Astrocyte (in vitro differentiated cells and primary cell): ENCODE results near the gene RFX7. TPM values are rescaled to one million over a fixed set of nuclear protein-coding genes. Genes with fewer than 3 reads are reported as not detected.

Source experiments
- DNase-seq: peaks from one replicate; pipeline ENCODE4 v3.0.0-alpha.2; 2010; ENCODE audit warnings: low read depth
- FAIRE-seq: peaks from 2 replicates; lab custom pipeline; 2011; peaks lifted over from hg19 to GRCh38; lab: Jason Lieb, UNC
- H2AFZ ChIP-seq: 2 replicates; pipeline ENCODE4 v1.6.0; 2012; ENCODE audit warnings: low read depth, low read length, inconsistent platforms
- H3K27ac ChIP-seq: 2 replicates; pipeline ENCODE4 v1.5.1; 2011; ENCODE audit warnings: low read depth, low read length, inconsistent platforms
- H3K27me3 ChIP-seq: 2 replicates; pipeline ENCODE4 v1.6.0; 2011; ENCODE audit warnings: low read length, inconsistent platforms; ENCODE audit not compliant: insufficient read depth
- H3K36me3 ChIP-seq: 2 replicates; pipeline ENCODE4 v1.5.1; 2011; ENCODE audit warnings: low read length, inconsistent platforms; ENCODE audit not compliant: insufficient read depth
- H3K4me1 ChIP-seq: 2 replicates; pipeline ENCODE4 v1.5.1; 2011; ENCODE audit warnings: low read length, inconsistent platforms; ENCODE audit not compliant: insufficient read depth
- H3K4me2 ChIP-seq: 2 replicates; pipeline ENCODE4 v1.6.0; 2012; ENCODE audit warnings: low read length, inconsistent platforms
- H3K4me3 ChIP-seq: 2 replicates; pipeline ENCODE4 v1.5.1; 2011; ENCODE audit warnings: low read depth, mild to moderate bottlenecking, low read length, inconsistent platforms; ENCODE audit not compliant: insufficient read depth
- H3K79me2 ChIP-seq: 2 replicates; pipeline ENCODE4 v1.6.0; 2012; ENCODE audit warnings: mild to moderate bottlenecking, low read length, inconsistent platforms; ENCODE audit not compliant: insufficient read depth
- H3K9ac ChIP-seq: 2 replicates; pipeline ENCODE4 v1.6.0; 2012; ENCODE audit warnings: mild to moderate bottlenecking, low read length, inconsistent platforms
- H3K9me3 ChIP-seq: 2 replicates; pipeline ENCODE4 v1.5.1; 2012; ENCODE audit warnings: low read depth, mild to moderate bottlenecking, low read length, inconsistent platforms; ENCODE audit not compliant: insufficient read depth
- H4K20me1 ChIP-seq: 2 replicates; pipeline ENCODE4 v1.6.0; 2012; ENCODE audit warnings: low read length, inconsistent platforms; ENCODE audit not compliant: insufficient read depth
- H3K27ac Mint-ChIP-seq: one replicate; pipeline ENCODE4 v1.8.0; 2021; ENCODE audit warnings: mild to moderate bottlenecking, mixed read lengths; ENCODE audit not compliant: unreplicated experiment
- H3K27me3 Mint-ChIP-seq: one replicate; pipeline ENCODE4 v1.8.0; 2021; ENCODE audit warnings: low read depth, mixed read lengths; ENCODE audit not compliant: unreplicated experiment
- H3K36me3 Mint-ChIP-seq: one replicate; pipeline ENCODE4 v1.8.0; 2021; ENCODE audit warnings: low read depth, mixed read lengths; ENCODE audit not compliant: unreplicated experiment
- H3K4me1 Mint-ChIP-seq: one replicate; pipeline ENCODE4 v1.8.0; 2021; ENCODE audit warnings: low read depth, mixed read lengths; ENCODE audit not compliant: unreplicated experiment
- H3K4me3 Mint-ChIP-seq: one replicate; pipeline ENCODE4 v1.8.0; 2021; ENCODE audit warnings: mild to moderate bottlenecking, moderate library complexity, mixed read lengths; ENCODE audit not compliant: unreplicated experiment
- H3K9me3 Mint-ChIP-seq: one replicate; pipeline ENCODE4 v1.8.0; 2021; ENCODE audit warnings: mild to moderate bottlenecking, mixed read lengths; ENCODE audit not compliant: unreplicated experiment
- EZH2 ChIP-seq: IDR thresholded peaks from 2 replicates; pipeline ENCODE4 v1.6.1; 2012; ENCODE audit warnings: mild to moderate bottlenecking, low read length, inconsistent platforms; ENCODE audit not compliant: insufficient read depth
- total RNA-seq: library from RNA; stranded (reverse); gene quantifications from 2 replicates; pipeline ENCODE4 v1.2.1, GENCODE V29; 2021
- TF ChIP-seq, protein P1 (sequence below): IDR thresholded peaks from 2 replicates; pipeline ENCODE4 v1.5.1; 2011; ENCODE audit warnings: low read depth, mild to moderate bottlenecking, inconsistent platforms, low read length, moderate library complexity; ENCODE audit not compliant: insufficient read depth

The RFX7 gene
- total RNA-seq, 1 donor from 2014 or later, result 46.3 TPM

DNA sequence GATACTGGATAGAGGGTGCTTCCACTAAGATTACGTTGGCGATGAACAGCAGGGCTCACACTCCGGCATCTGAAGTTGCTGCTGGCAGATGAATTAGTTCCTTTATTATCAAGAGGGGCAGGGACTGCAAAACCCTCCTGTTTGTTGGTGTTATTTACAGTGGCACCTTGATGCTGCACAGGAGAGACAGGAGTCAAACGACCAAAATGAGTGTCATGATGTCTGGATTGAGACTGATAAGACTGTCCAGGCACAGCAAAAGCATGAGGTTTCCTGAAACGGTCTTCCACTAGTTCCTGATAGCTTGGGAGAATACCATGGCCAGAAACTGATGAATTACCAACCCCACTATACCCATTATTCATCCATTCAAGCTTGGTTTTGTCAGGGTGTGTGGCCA is 149.5 kb downstream of the RFX7 start:
- H3K9ac ChIP-seq, result no peak overlapping the region
- no peaks in the 10 kb centered on the region for H3K27me3 ChIP-seq
- H2AFZ ChIP-seq, result no peak overlapping the region
- Mint-ChIP-seq H3K9me3 (no peaks in the 10 kb centered on the region), H3K36me3 (peaks cover 28% of the 10 kb centered on the region), H3K4me1 (peaks cover 2% of the 10 kb centered on the region), H3K27me3 (no peaks in the 10 kb centered on the region), H3K27ac (no peak overlapping the region), H3K4me3 (no peak overlapping the region)
- no peak for DNase-seq
- H3K4me2 ChIP-seq, result no peak overlapping the region
- H3K4me1 ChIP-seq, result no peaks in the 10 kb centered on the region
- no peak overlapping the region for H3K27ac ChIP-seq
- peaks cover 8% of the 10 kb centered on the region for H4K20me1 ChIP-seq
- no peak overlapping the region for H3K4me3 ChIP-seq
- H3K9me3 ChIP-seq, result no peaks in the 10 kb centered on the region
- TF ChIP-seq, protein P1, sequence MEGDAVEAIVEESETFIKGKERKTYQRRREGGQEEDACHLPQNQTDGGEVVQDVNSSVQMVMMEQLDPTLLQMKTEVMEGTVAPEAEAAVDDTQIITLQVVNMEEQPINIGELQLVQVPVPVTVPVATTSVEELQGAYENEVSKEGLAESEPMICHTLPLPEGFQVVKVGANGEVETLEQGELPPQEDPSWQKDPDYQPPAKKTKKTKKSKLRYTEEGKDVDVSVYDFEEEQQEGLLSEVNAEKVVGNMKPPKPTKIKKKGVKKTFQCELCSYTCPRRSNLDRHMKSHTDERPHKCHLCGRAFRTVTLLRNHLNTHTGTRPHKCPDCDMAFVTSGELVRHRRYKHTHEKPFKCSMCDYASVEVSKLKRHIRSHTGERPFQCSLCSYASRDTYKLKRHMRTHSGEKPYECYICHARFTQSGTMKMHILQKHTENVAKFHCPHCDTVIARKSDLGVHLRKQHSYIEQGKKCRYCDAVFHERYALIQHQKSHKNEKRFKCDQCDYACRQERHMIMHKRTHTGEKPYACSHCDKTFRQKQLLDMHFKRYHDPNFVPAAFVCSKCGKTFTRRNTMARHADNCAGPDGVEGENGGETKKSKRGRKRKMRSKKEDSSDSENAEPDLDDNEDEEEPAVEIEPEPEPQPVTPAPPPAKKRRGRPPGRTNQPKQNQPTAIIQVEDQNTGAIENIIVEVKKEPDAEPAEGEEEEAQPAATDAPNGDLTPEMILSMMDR, result no peak
- no peak for TF ChIP-seq EZH2
- FAIRE-seq, result no peak
- H3K36me3 ChIP-seq, result peaks cover 44% of the 10 kb centered on the region
- H3K79me2 ChIP-seq, result no peaks in the 10 kb centered on the region

DNA sequence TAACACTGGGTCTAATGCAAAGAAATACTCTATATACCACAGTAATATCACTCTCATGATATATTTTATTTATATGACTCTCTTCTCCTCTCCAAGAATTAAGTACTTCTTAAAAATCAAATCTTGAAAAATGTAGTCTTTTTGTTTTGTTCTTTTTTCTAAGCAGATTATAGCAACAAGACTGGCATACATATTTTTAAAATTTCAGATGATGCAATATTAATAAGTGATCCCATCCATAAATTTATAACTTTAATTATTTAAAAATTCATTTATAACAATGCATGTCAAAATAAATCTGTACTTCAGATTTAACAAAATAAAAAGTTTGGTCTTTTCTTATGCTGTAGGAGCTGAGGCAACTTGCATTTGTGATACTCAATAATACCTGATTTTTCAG is 155.3 kb downstream of the RFX7 start:
- H3K9me3 Mint-ChIP-seq, result no peaks in the 10 kb centered on the region
- H3K9ac ChIP-seq, result no peak overlapping the region
- H3K4me1 ChIP-seq, result no peaks in the 10 kb centered on the region
- H3K36me3 ChIP-seq, result peaks cover 11% of the 10 kb centered on the region
- no peak overlapping the region for H2AFZ ChIP-seq
- H3K4me3 Mint-ChIP-seq, result no peak overlapping the region
- H3K4me2 ChIP-seq, result no peak overlapping the region
- no peaks in the 10 kb centered on the region for H3K9me3 ChIP-seq
- no peaks in the 10 kb centered on the region for H3K27me3 Mint-ChIP-seq
- H3K27ac Mint-ChIP-seq, result no peak overlapping the region
- FAIRE-seq, result no peak
- H4K20me1 ChIP-seq, result no peaks in the 10 kb centered on the region
- H3K27me3 ChIP-seq, result no peaks in the 10 kb centered on the region
- no peaks in the 10 kb centered on the region for H3K79me2 ChIP-seq
- no peak overlapping the region for H3K27ac ChIP-seq
- peaks cover 5% of the 10 kb centered on the region for H3K36me3 Mint-ChIP-seq
- H3K4me1 Mint-ChIP-seq, result no peaks in the 10 kb centered on the region
- H3K4me3 ChIP-seq, result no peak overlapping the region
- TF ChIP-seq, protein P1, result no peak
- TF ChIP-seq EZH2, result no peak
- no peak for DNase-seq

DNA sequence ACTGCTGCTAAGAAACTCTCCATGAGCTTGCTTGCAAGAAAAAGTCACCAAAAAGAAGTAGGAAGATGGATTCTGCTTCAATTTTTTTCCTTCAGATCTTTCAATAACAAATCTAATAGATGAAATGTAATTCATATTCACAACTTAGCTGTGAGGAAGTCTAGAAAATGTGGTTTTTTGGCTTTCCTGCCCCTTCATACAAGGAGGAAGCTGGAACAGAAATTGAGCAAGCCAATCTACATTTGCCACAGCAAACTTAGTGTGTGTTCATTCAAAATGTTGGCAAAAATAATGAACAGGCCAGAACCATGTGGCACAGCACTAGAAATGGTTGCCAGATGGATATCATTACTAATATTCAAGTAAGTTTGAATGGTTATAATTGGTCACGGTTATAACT is 157.1 kb downstream of the RFX7 start:
- H3K27me3 ChIP-seq, result no peaks in the 10 kb centered on the region
- Mint-ChIP-seq H3K4me3 (no peak overlapping the region), H3K27me3 (no peaks in the 10 kb centered on the region), H3K36me3 (peaks cover 5% of the 10 kb centered on the region), H3K4me1 (no peaks in the 10 kb centered on the region), H3K27ac (no peak overlapping the region), H3K9me3 (no peaks in the 10 kb centered on the region)
- FAIRE-seq, result no peak
- H3K9ac ChIP-seq, result no peak overlapping the region
- H3K4me3 ChIP-seq, result no peak overlapping the region
- no peak for TF ChIP-seq EZH2
- TF ChIP-seq, protein P1, result no peak
- DNase-seq, result no peak
- H2AFZ ChIP-seq, result no peak overlapping the region
- H3K36me3 ChIP-seq, result peaks cover under 1% of the 10 kb centered on the region
- no peaks in the 10 kb centered on the region for H3K4me1 ChIP-seq
- H4K20me1 ChIP-seq, result no peaks in the 10 kb centered on the region
- H3K27ac ChIP-seq, result no peak overlapping the region
- no peak overlapping the region for H3K4me2 ChIP-seq
- H3K79me2 ChIP-seq, result no peaks in the 10 kb centered on the region
- no peaks in the 10 kb centered on the region for H3K9me3 ChIP-seq
